ENCODE data around the gene SULT1E1.
A peak's percentile ranks its signal among the peaks of the same experiment; 100 is the strongest.
"Not testable (repeated sequence)": the region's sequence is repeated elsewhere in the genome, so short reads cannot be mapped to it uniquely, and the experiment has no call there.

Gene SULT1E1

GRCh38 chr4:69829678-69830077 is 30.3 kb downstream of the SULT1E1 start:
- Histone ChIP-seq H3K9me3 (no peaks in the 10 kb centered on the region), H3K36me3 (no peaks in the 10 kb centered on the region), H3K27me3 (no peaks in the 10 kb centered on the region), H3K27ac (no peak overlapping the region), H3K4me3 (no peak overlapping the region), H3K4me1 (peaks cover 0 to 7% (median 2%) of the 10 kb centered on the region in 4 donors)
- intact Hi-C loops (cut with DNase I; ENCODE audit: low total_unique reads), result no loop called here
- DNase-seq, result no peak
- no peak for TF ChIP-seq CTCF (IDR thresholded peaks at IDR 0.05)

GRCh38 chr4:69828828-69829227 is 31.1 kb downstream of the SULT1E1 start:
- Histone ChIP-seq H3K4me3 (no peak overlapping the region), H3K27ac (no peak overlapping the region), H3K4me1 (peaks cover 0 to 7% (median 2%) of the 10 kb centered on the region in 4 donors), H3K9me3 (no peaks in the 10 kb centered on the region), H3K27me3 (no peaks in the 10 kb centered on the region), H3K36me3 (no peaks in the 10 kb centered on the region)
- no peak for TF ChIP-seq CTCF (IDR thresholded peaks at IDR 0.05)
- DNase-seq, result no peak
- intact Hi-C loops (cut with DNase I; ENCODE audit: low total_unique reads), result no loop called here

GRCh38 chr4:69825056-69825455 is 34.9 kb downstream of the SULT1E1 start:
- H3K36me3 ChIP-seq; intact Hi-C loops (cut with DNase I; ENCODE audit: low total_unique reads); H3K9me3 ChIP-seq; DNase-seq; H3K4me3 ChIP-seq; H3K27me3 ChIP-seq; H3K4me1 ChIP-seq; H3K27ac ChIP-seq: not testable (repeated sequence)

GRCh38 chr4:69823481-69824186 is 36.3 kb downstream of the SULT1E1 start:
- Histone ChIP-seq H3K4me1 (peaks cover 0 to 1% (median under 1%) of the 10 kb centered on the region in 4 donors), H3K9me3 (no peaks in the 10 kb centered on the region), H3K27ac (no peak overlapping the region), H3K4me3 (no peak overlapping the region), H3K27me3 (no peaks in the 10 kb centered on the region), H3K36me3 (no peaks in the 10 kb centered on the region)
- TF ChIP-seq CTCF (IDR thresholded peaks at IDR 0.05), result peak in 1 of 2 experiments; percentile 20
- intact Hi-C loops (cut with DNase I; ENCODE audit: low total_unique reads), result no loop called here
- no peak for DNase-seq

- no peak overlapping the region for H3K27ac ChIP-seq
- H3K4me3 ChIP-seq, result no peak overlapping the region
- intact Hi-C loops (cut with DNase I; ENCODE audit: low total_unique reads), result no loop called here
- TF ChIP-seq CTCF (IDR thresholded peaks at IDR 0.05), result no peak
- H3K27me3 ChIP-seq, result no peaks in the 10 kb centered on the region
- no peaks in the 10 kb centered on the region for H3K9me3 ChIP-seq
- H3K4me1 ChIP-seq, result no peaks in the 10 kb centered on the region
- no peak for DNase-seq
- no peaks in the 10 kb centered on the region for H3K36me3 ChIP-seq
These were observed 36.9 kb downstream of the SULT1E1 start for GRCh38 chr4:69823048-69823447.

- H3K9me3 ChIP-seq, result no peaks in the 10 kb centered on the region
- no peak overlapping the region for H3K27ac ChIP-seq
- no peak for DNase-seq
- intact Hi-C loops (cut with DNase I; ENCODE audit: low total_unique reads), result no loop called here
- H3K4me1 ChIP-seq, result no peaks in the 10 kb centered on the region
- no peak overlapping the region for H3K4me3 ChIP-seq
- H3K36me3 ChIP-seq, result no peaks in the 10 kb centered on the region
- H3K27me3 ChIP-seq, result no peaks in the 10 kb centered on the region
- no peak for TF ChIP-seq CTCF (IDR thresholded peaks at IDR 0.05)
These were observed 37.7 kb downstream of the SULT1E1 start for GRCh38 chr4:69822198-69822597.
